Osteocyte (in vitro differentiated cells): Measurements from ENCODE around the gene EDN2. TPM values are rescaled to one million over a fixed set of nuclear protein-coding genes. Genes with fewer than 3 reads are reported as not detected.
A peak's percentile ranks its signal among the peaks of the same experiment; 100 is the strongest.

ENCODE experiments used
- DNase-seq: peaks from one replicate; pipeline ENCODE4 v3.0.0; 2021; ENCODE audit warnings: mixed read lengths; ENCODE audit not compliant: unreplicated experiment; ENCODE audit errors: extremely low spot score
- H3K27ac Mint-ChIP-seq: one replicate; pipeline ENCODE4 v1.8.0; 2021; ENCODE audit warnings: mild to moderate bottlenecking, mixed read lengths; ENCODE audit not compliant: unreplicated experiment
- H3K27me3 Mint-ChIP-seq: one replicate; pipeline ENCODE4 v1.8.0; 2021; ENCODE audit warnings: mixed read lengths; ENCODE audit not compliant: unreplicated experiment
- H3K36me3 Mint-ChIP-seq: one replicate; pipeline ENCODE4 v1.8.0; 2021; ENCODE audit warnings: mixed read lengths; ENCODE audit not compliant: unreplicated experiment
- H3K4me1 Mint-ChIP-seq: one replicate; pipeline ENCODE4 v1.8.0; 2021; ENCODE audit warnings: mixed read lengths; ENCODE audit not compliant: unreplicated experiment
- H3K4me3 Mint-ChIP-seq: one replicate; pipeline ENCODE4 v1.8.0; 2021; ENCODE audit warnings: mild to moderate bottlenecking, moderate library complexity, mixed read lengths; ENCODE audit not compliant: unreplicated experiment
- H3K9me3 Mint-ChIP-seq: one replicate; pipeline ENCODE4 v1.8.0; 2021; ENCODE audit warnings: mixed read lengths; ENCODE audit not compliant: unreplicated experiment
- long read RNA-seq: library from polyadenylated mRNA; unstranded; transcript quantifications from one replicate; pipeline ENCODE4 v2.0.0, GENCODE V29; 2021
- total RNA-seq: library from RNA; stranded (reverse); gene quantifications from 2 replicates; pipeline ENCODE4 v1.2.1, GENCODE V29; 2021
- TF ChIP-seq, protein P1 (sequence below): fragments of 200-600 bp; sonication (generic); IDR thresholded peaks from 2 replicates; pipeline ENCODE4 v1.5.0; 2021; ENCODE audit warnings: antibody characterized with exemption, mild to moderate bottlenecking, moderate library complexity

Gene EDN2
- not detected in 2 replicates for total RNA-seq
- long read RNA-seq: 0 reads

DNA sequence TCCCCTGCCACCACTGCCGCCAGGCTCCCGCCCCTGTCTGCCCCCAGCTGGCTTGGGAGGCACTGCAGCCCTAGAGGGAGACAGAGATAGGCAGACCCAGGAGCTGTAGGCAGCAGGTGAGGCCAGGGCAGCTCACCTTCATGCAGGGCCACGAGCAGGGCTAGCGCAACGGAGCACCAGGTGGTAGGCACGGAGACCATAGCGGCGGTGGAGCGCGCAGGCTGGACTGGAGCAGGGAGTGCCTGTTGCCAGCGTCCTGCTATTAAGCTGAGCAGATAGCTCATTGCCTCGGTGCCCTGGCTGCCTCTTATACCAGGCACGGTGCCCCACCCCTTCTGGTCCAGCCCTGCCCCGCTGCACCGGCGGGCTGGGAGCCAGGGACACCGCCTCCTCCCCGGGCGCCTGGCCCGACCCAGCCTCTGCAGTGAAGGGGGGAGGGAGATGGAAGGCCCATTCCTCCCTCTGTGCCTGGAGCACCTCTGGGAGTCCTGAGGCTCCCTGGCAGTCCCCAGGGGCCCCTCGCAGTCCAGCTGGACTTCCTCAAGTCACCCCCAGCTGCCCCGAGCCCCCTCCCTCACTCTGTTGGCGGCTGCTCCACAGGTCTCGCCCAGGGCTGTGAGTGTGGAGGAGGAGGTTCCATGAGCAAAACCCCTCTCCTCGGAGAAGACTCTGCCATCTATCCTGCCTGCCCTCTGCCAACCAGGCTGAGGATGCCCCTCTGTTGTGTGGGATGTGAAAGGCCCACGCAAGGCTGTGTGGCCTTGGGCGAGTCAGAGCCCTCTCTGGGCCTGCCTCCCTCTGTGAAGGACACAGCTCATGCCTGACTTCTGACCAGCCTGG lies at the start of gene EDN2:
EDN2 (minus strand) TSS at position 282 of the 840 bp plus-strand sequence; CDS start at position 200, 82 bp downstream.
- TF ChIP-seq, protein P1, sequence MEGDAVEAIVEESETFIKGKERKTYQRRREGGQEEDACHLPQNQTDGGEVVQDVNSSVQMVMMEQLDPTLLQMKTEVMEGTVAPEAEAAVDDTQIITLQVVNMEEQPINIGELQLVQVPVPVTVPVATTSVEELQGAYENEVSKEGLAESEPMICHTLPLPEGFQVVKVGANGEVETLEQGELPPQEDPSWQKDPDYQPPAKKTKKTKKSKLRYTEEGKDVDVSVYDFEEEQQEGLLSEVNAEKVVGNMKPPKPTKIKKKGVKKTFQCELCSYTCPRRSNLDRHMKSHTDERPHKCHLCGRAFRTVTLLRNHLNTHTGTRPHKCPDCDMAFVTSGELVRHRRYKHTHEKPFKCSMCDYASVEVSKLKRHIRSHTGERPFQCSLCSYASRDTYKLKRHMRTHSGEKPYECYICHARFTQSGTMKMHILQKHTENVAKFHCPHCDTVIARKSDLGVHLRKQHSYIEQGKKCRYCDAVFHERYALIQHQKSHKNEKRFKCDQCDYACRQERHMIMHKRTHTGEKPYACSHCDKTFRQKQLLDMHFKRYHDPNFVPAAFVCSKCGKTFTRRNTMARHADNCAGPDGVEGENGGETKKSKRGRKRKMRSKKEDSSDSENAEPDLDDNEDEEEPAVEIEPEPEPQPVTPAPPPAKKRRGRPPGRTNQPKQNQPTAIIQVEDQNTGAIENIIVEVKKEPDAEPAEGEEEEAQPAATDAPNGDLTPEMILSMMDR: peak; percentile 34
- peaks cover 51% of the 10 kb centered on the region for H3K4me1 Mint-ChIP-seq
- H3K36me3 Mint-ChIP-seq: no peaks in the 10 kb centered on the region
- no peak within 1 kb of the TSS for H3K4me3 Mint-ChIP-seq
- no peak within 1 kb of the TSS for H3K27ac Mint-ChIP-seq
- H3K9me3 Mint-ChIP-seq: no peaks in the 10 kb centered on the region
- no peak for DNase-seq
- no peaks in the 10 kb centered on the region for H3K27me3 Mint-ChIP-seq

DNA sequence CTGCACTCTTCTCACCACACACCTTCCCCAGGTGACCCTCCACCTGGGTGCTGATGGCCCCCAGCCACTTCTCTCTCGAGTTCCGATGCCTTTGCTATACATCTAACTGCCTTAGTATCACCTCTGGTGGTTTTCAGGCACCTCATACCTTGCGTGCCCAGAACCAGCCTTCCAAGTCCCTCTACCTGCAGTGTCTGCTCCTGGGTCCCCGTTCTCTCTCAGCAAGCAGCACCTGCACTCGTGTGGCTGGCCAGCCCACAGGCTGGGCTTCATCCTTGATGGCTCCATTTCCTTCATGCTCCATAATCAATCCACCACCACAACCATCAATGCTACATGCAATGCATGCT lies 49.2 kb upstream of the EDN2 start:
- no peak for DNase-seq
- H3K4me3 Mint-ChIP-seq: no peak overlapping the region
- H3K36me3 Mint-ChIP-seq: no peaks in the 10 kb centered on the region
- H3K27ac Mint-ChIP-seq: no peak overlapping the region
- H3K27me3 Mint-ChIP-seq: peaks cover 13% of the 10 kb centered on the region
- TF ChIP-seq, protein P1: no peak
- peaks cover 16% of the 10 kb centered on the region for H3K4me1 Mint-ChIP-seq
- H3K9me3 Mint-ChIP-seq: no peaks in the 10 kb centered on the region

DNA sequence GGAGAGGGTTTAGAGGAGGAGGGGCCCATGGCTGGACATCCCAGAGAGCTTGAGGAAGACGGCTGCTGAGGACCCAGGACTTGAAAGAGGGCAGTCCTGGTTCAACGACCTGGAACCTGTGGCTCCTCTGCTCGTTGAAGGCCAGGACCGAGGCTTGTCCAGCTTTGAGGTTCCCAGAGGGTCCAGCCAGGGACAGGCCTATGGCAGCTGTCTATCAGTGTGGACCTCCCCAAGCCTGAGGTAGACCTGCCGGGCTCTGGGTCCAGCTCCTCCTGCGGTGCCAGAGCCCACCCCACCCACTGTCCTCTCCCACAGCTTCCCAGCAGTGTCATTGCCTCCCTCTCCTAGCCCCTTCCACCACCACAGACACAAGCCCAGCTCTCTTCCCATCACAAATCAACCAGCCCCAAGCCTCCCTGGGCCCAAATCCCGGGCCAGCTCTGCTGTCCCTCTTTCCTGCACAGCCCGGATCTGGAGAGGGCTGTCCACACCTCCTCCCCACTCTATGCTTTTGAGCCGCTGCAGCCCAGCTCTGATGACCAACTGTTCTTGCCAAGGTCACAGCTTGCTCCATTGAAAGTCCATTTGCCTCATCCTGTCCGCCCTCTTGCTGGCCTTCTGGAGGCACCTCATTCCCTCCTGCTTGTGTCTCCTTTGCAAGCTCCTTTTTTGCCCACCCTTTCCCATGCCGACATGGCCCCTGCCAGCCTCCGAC lies 48.7 kb upstream of the EDN2 start:
- Mint-ChIP-seq H3K4me3 (no peak overlapping the region), H3K4me1 (peaks cover 16% of the 10 kb centered on the region), H3K27ac (no peak overlapping the region), H3K27me3 (peaks cover 13% of the 10 kb centered on the region), H3K36me3 (no peaks in the 10 kb centered on the region), H3K9me3 (no peaks in the 10 kb centered on the region)
- no peak for DNase-seq
- TF ChIP-seq, protein P1: no peak

DNA sequence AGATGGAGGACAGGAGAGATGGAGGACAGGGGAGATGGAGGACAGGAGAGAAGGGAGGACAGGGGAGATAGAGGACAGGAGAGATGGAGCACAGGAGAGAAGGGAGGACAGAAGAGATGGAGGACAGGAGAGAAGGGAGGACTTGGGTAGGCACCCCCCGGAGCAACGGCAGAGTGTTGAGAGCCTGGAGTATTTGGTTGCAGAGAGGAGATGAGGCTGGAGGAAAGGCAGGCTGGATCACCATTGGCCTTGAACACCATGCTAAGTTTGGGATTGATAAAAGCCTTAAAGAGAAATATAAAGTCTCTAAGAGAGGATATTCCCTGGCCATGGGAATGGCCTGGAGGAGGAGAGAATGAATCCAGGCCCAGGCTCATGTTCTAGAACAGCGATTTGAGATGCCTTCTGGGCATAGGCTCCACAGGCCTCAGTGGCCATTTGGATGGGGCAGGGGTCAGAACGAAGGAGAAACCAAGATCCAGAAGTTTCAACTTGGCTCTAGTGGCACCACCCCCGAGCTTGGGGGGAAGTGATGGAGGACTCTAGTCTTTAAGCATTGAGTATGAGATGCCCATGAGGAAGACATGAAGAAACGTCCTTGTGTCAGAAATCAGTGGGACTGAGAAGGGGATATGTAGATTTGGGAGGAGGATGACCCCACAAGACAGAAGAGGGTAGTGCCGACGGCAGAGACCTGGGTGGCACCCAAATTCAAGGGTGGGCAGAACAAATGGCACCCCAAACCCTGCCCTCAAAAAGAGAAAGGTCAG lies 47.9 kb upstream of the EDN2 start:
- TF ChIP-seq, protein P1: no peak
- no peak for DNase-seq
- H3K27me3 Mint-ChIP-seq: peaks cover 13% of the 10 kb centered on the region
- H3K4me1 Mint-ChIP-seq: peaks cover 9% of the 10 kb centered on the region
- H3K4me3 Mint-ChIP-seq: no peak overlapping the region
- no peaks in the 10 kb centered on the region for H3K9me3 Mint-ChIP-seq
- no peaks in the 10 kb centered on the region for H3K36me3 Mint-ChIP-seq
- H3K27ac Mint-ChIP-seq: no peak overlapping the region
